Measurements from ENCODE around the gene PTPRZ1.

PTPRZ1 gene

DNA sequence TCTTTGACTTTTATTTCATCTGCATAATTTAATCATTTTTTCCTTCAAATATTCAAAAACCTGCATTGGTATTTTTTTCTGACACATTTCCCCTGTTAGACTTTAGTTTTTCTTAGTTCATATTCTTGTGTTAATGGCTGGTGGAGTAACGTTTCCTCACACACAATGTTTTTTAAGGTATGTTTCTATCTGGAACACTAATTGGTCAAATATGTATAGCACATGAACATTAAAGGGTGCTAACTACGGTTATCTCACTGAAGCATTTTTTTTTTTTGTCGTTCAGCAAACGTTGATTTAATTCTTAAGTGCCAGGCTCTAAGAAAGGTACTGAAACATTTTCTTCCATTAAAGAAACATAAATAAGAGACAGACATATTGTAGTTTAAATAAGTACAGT, 87.7 kb downstream of the PTPRZ1 start:
- DNase-seq, result no peak

DNA sequence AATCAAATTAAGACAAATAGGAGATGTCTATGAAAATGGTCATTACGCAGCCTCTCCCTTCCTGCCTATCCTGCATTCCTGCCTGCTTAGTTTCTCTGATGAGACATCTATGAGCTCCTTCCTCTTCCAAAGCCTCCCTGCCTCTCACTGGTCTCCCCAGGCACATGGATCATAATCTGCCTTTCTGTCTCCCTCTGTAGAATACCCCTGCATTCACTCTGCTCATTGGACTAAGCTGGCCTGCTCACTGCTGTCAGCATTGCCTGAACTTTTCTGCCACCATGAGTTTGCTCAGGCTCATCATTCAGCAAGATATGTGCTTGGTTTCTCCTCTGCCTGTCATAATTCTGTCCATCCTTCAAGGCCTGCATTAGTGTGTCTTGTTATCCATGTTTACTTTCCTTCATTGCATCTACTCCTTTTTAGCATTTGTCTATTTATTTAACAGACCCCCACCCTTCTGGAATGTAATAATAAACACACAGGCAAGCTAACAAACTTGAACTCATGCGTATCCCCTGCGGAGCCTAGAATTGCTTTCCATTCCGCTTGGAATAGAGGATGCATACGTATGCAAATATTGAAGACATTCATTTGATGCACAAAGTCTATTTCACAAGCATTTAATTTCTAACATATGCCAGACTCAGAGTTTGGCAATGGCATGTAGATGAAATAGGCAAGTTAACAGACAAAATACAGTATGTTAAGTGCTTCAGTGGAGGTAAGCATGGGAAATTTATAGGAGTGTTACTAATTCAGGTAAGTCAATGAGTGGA, 88.3 kb downstream of the PTPRZ1 start:
- no peak for DNase-seq

DNA sequence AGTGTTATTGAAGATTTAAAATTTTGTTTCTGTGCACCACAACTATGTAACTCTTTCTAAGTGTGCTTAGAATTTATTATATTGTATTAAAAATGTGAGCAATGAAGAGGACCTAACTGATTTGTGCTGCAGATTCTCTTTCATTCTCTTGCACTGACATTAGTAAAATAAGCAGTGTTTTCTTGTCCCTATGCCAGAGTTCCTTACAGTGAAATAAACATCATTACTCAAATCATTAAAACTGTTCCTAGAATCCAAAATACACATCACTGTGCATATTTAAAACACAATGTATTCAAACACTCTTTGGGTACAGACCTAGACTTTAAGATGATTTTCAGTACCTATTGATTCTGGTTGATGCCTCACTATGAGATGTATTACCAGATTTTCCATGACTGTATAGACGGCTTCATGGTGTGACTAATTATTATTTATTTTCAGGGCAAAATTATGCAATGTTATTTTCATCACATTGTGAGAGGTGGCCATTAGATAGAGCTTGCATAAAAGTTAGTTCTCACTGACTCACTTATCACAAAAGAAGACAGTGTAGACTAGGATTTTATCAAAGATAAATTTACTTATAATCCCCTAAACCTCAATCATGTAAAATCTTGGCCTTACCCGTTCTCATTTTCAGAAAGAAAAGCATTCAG, 93.4 kb downstream of the PTPRZ1 start:
- no peak for DNase-seq

DNA sequence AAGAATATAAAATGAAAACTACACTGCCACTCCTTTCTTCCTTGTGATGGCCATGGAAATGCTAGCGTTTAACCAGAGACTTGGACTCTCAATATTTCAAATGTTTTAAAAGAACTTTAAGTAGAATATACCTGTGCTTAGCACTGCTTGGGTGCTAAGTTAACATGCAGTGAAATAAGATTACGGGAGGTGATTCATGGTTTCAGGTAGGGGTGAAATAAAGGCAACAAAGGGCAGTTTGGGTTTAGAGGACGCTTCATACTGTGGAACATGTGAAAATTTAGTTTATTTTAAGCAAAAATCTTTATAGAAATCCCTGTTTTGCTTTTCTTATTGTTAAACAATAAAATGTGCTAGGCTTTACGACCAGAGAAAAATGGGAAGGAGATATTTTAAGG, 94.0 kb downstream of the PTPRZ1 start:
- no peak for DNase-seq

DNA sequence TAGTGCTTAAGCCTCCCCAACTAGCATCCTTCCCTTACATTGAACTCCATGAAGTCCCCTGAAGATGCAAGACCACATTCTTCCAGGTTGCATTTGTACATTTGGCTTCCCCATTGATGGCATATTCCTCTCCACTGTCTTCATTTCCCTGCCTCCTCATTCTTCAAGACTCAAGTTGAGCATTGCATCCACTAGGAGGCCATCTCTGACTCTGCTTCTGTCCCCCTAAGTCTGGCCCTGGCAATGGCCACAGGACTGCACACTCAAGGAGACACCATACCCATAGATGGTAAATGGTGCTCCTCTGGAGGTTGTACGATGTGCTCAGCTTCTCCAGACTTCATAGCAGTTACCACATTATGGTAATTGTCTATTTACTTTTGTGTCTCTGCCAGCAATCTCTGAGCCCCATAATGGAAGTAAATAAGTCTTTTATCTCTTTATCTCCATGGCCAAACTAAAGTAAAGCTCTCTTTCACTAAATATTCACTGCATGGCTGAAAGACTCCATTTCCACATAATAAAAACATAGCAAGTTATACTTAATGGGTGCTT, 112.6 kb downstream of the PTPRZ1 start:
- DNase-seq, result no peak

DNA sequence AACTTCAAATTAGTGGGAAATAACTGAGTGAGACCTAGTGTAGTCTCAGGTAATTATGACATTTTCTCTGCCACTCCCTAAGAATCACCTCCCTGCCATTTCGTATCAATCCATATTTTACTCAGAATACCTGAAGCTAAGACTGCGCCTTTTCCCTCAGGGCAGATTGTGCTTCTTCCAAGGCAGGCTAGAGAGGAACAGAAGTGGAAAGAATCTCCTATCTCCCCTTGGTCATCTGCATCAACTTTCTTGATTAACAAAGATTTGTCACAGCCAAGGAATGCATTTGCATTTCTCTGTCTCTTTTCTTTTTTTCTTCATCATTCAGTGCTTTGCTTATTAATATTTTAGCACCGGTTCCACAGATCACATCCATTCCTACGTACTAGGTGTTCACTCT, 119.1 kb downstream of the PTPRZ1 start:
- no peak for DNase-seq

DNA sequence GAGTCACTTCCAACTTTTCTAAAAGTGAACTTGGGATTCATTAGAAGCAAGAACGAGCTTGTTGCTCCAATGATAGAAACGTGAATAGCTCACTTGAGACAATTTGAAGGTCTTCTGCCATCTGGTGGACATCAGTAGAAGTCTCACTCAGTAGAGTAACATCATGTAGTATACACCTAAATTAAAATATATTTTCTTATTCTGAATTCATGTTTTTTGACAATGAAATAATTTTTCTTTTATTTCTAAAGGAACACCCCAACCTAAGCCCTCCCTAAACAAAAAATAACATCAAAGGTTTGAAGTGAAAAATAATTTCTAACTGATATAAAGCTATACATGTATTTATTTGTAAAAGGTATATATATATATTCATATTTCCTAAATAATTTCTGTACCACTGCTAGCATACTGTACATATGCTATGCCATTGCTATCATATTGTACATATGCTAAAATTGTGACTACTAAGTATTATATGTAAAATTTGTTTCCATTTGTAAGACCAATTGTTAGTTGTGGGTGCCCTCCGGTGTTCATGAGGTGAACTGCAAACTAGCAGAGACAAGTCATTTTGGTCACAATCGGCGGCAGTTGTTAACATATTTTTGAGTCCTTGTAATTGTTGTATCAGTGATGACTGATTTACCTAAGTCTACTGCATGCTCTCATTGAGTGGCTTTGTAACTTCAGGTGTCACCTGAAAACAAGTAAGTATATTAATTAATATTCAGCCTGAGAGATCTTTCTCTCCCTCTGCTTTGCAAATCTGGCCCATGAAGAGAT, 121.9 kb downstream of the PTPRZ1 start:
- peak; percentile 52 for DNase-seq

DNA sequence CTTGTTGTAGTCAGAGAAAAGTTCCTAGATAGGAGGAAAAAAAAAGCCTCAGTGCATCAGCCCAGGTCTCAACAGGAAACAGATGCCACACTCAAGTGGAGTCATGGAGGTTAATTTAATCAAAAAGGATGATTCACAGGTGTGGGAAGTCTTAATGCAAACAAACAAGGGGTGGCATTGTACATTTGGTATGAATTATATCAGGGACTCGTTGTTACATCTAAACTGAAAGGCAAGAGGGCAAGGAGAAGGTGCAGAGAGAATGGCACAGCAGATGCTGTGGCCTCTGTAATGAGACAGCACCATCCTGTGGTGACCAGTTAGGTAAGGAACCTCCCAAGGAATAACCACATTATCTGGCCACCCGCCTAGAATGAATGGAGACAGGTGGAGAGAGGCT, 133.7 kb downstream of the PTPRZ1 start:
- DNase-seq, result no peak

DNA sequence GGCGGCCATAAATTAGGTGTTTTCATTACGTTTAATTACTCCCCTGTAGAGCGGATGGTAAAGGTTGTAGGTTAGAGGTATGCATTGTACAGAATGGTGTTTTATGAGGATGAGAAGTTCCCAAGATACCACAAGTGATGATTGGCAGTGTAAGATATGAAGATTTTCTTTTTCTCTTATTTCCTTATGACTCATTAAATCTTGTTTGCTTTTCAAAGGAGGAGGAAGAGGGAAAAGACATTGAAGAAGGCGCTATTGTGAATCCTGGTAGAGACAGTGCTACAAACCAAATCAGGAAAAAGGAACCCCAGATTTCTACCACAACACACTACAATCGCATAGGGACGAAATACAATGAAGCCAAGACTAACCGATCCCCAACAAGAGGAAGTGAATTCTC, 137.2 kb downstream of the PTPRZ1 start:
- DNase-seq, result no peak

DNA sequence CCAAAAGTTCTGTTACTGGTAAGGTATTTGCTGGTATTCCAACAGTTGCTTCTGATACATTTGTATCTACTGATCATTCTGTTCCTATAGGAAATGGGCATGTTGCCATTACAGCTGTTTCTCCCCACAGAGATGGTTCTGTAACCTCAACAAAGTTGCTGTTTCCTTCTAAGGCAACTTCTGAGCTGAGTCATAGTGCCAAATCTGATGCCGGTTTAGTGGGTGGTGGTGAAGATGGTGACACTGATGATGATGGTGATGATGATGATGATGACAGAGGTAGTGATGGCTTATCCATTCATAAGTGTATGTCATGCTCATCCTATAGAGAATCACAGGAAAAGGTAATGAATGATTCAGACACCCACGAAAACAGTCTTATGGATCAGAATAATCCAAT, 140.1 kb downstream of the PTPRZ1 start:
- DNase-seq, result peak; percentile 7

DNA sequence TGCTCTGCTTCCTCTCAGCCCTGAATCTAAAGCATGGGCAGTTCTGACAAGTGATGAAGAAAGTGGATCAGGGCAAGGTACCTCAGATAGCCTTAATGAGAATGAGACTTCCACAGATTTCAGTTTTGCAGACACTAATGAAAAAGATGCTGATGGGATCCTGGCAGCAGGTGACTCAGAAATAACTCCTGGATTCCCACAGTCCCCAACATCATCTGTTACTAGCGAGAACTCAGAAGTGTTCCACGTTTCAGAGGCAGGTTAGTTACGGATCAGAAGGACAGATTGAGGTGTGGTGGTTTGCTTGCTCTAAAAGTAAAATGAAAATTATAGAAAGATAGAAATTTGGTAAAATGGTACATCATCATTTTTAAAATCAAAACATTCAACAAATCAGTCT, 140.7 kb downstream of the PTPRZ1 start:
- no peak for DNase-seq

DNA sequence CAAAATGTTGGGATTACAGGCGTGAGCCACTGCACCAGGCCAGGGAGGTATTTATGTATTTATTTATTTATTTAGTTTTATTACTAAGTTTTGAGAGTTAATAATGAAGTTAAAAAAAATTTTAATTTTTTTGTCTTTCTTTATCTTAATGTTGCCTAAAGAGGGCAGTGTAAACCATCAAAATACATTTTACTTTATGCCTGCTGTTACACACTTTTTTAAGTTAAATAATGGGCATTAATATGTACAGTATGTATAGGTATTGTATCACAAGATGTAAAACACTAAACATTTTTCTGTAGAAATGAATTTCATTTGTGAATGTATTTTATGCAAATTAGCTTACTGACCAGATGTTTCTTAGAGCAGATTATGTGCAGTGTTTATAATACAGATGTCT, 141.7 kb downstream of the PTPRZ1 start:
- no peak for DNase-seq

DNA sequence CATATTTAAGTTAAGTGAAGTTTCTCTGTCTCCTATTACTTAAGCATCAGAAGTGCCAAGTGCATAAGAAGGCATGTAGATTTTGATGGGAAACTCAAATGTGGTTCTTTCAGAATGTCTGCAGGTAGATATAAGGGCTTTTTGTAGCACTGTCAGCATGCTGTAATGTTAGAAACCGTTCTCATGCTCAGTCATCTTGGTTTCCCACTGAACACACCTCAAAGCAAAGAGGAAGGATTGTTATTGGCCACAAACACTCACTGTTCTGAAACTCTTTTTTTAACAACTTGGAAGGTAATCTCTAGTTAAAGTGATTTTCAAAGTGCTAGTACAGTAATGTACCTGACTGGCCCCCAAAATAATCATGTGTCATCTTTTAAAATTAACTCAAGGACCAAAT, 145.1 kb downstream of the PTPRZ1 start:
- no peak for DNase-seq

DNA sequence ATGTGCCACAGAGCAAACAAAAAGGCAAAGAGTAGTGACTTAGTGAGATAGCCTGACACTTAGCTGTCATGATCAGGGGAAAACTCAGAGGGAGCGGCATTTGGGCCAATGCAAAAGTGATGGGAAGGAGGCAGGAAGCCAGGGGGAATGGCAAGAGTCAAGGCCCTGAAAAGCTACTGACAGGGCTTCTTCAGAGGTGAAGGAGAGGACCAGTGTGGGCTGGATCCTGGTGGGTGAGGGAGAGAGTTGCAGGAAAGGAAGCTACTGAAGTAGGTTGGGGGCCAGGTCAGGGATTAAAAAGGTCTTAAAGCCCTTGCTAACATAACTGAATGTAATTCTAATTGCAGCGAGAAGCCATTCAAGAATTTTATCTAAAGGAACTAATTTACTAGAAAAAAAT, 154.1 kb downstream of the PTPRZ1 start:
- DNase-seq, result no peak

DNA sequence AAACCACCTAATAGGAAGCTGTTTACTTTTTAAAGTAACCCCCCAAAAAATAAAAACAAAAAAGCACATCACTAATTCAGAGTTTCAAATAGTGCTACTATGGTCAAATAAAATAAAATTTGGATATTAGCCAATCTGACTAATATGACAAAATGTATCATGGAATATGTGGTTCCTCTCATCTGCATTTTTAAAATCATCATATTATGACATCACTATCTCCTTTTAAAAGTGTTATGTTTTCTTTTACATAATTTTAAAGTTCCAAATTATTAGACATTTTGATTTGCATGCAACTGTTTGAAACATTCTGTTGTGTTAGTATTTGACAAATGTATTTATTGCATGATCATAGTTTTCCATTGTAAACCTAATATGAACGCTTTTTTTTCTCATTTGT, 160.7 kb downstream of the PTPRZ1 start:
- no peak for DNase-seq

DNA sequence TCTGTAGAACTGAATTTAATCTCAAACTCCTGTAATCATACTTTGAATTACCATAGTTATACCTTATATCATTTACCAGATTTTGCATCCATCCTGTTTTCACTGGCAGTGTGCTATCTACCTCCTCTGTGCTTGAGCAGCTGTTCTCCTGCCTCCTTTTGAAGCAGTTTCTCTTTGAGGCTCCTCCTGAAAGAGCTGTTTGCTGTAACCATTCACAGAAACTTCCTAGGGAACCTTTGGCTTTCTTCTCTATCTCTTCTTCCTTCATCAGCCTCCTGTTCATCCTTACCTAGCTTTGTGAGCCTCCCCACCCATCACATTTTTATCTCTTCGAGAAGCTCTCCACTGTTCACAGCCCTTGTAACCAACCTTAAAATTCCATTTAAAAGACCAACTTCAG, 162.9 kb downstream of the PTPRZ1 start:
- DNase-seq, result no peak

DNA sequence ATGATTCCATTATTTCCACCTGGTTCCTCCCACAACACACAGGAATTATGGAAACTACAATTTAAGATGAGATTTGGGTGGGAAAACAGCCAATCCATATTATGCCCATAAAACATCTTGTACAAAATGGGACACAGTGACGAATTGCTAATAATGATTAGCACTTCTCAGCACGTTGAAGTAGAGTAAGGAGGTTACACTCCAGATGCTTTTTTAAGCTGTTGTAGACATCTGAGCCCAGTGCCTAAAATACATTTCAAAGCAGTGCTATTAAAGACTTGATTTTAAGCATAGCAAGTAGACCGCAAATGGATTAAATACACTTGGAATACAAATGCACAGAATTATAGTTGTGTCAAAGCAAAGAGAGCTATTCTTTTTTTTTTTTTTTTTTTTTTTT, 165.2 kb downstream of the PTPRZ1 start:
- DNase-seq, result no peak

DNA sequence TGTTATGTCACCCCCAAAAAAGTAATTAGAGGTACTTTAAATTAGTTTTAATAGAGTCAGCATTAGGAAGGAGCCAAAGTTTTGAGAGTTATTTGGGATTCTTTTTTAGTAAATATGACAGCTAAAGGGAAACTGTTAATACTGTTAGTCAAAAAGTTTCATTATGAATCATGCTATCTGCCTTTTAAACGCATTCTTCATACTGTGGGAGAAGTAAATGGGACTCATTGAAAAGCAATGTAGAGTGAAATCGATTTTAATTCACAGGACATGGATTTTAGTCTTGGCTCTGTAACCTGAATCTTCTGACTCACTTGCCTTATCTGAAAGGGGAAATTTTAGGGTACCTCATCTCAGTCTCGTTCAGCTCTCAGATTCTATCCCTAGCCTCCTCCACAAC, 165.9 kb downstream of the PTPRZ1 start:
- no peak for DNase-seq

DNA sequence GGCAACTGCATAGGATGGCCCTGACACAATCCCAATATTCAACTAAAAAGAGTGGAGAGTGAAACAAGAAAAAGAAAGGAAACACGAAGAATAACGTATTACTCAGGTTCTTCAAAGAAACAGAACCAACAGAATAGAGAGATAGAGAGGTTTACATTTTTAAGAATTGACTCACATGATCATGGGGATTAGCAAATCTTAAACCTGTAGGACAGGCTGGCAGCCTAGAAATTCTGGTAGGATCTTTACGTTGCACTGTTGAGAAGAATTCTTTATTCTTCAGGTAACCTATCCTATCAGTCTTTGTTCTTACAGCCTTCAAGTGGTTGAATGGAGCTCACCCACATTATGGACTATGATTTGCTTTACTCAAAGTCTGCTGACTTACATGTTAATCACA, 167.2 kb downstream of the PTPRZ1 start:
- no peak for DNase-seq

DNA sequence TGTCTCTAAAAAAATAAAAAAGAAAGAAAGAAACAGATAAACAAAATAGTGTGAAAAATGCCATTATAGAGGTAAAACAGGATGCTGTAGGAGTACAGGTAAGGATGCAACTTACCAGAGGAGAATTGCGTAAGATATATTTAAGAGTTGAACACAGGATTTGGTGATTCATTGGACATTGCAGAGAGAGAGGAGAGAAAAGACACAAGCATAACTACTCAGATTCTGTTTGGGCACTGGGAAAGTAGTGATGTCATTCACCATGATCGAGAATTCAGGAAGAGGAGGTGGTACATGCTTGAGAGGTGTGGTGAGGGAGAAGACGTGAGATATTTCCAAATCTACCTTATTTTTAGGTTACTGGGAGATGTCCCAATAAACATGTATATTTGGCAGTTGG, 173.4 kb downstream of the PTPRZ1 start:
- no peak for DNase-seq

DNA sequence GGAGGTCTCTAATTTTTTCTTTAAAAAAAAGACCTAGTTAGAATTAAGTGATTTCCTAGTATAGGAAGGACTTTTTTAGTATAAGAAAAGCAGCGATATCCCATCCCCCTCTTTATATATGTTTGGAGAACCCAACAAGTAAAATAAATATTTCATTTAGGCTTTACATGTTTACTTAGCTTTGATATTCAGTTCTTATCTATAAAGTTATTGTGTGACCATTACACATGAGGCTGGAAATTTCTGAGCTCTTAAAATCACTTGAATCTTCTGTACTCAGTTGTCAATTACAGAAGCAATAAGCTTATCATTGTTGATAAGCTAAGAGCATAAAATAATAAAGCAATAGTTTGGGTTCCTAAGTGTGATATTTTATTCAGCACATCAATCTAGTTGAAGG, 181.4 kb downstream of the PTPRZ1 start:
- DNase-seq, result no peak

DNA sequence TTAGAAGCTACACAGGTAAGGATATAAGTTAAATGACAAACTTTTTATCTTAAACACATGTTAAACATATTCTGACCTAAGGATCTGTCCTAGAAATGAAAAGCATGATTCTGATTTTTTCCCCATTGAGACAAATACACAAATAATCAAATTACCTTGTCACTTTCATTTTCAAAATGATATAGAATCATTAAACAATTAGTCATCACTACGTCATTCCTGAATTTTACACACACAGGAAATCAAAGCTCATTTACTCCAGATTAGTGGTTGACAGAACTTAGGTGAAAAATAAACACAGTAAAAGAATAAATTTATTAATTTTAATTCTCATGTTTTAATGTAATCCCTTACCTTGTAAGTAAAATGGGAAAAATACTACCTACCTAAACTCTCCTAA, 182.1 kb downstream of the PTPRZ1 start:
- DNase-seq, result no peak

DNA sequence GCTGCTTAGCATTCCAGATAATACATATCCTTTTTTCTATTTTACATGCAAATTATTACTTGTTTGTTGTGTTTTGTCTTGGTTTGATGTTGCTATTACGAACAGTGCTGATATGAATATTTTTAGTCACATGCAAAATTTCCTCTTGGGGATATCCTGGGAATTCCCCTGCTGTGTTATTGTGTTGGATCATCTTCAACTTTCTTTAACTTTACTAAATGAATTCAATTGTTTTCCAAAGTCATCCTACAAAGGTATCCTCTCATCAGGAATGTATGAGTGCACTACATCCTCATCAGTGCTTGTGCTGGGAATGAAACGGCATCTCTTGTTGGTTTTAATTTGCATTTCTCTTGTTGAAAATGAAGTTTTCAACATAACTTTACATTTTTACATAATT, 184.0 kb downstream of the PTPRZ1 start:
- DNase-seq, result no peak

DNA sequence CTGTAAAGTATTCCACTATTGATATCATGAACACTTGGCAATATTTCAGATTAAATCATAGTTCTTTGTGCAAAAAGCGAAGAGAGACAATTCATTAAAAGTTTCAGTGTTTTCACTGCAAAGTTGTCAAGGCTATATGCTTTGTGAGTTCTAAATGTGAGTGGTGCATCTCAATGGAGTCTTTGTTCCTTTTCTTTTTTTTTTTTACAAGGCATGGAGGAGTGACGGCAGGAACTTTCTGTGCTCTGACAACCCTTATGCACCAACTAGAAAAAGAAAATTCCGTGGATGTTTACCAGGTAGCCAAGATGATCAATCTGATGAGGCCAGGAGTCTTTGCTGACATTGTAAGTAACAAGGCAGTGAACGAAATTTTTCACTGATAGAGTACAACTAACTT, 186.6 kb downstream of the PTPRZ1 start:
- DNase-seq, result no peak

All from MV-4-11 (cell line).